ENCODE results near the gene ECM2.

Gene ECM2

GRCh38 chr9:92467511-92467910 lies 68.3 kb downstream of the ECM2 start:
- Histone ChIP-seq H3K4ac (ENCODE audit: low read length) (no peak overlapping the region), H3K27ac (replicated peaks; ENCODE audit: low read length) (no peak overlapping the region), H3K23ac (ENCODE audit: low read depth, low read length, poor library complexity) (no peak overlapping the region), H3K9me3 (replicated peaks in 1 of 2; ENCODE audit: control insufficient read depth in 2 of 2, insufficient read depth in 1 of 2, low read depth in 1 of 2, low read length in 2 of 2) (peaks cover 0 to 2% of the 10 kb centered on the region in 2 donors), H3K4me1 (ENCODE audit: control insufficient read depth in 2 of 2, insufficient read depth in 1 of 2, low read depth in 1 of 2, low read length in 2 of 2) (no peaks in the 10 kb centered on the region), H3K27me3 (ENCODE audit: control insufficient read depth in 3 of 3, insufficient read depth in 3 of 3, low read depth in 1 of 3, low read length in 3 of 3) (no peaks in the 10 kb centered on the region), H3K4me2 (ENCODE audit: insufficient read depth, low read length, poor library complexity, severe bottlenecking) (no peak overlapping the region), H3K9ac (ENCODE audit: low read depth, low read length, poor library complexity) (no peak overlapping the region), H3K79me1 (ENCODE audit: low read depth, low read length) (no peaks in the 10 kb centered on the region), H2AFZ (ENCODE audit: low read length) (no peak overlapping the region), H2BK5ac (ENCODE audit: low read length) (no peak overlapping the region), H3K36me3 (replicated peaks in 1 of 2; ENCODE audit: control insufficient read depth in 2 of 2, insufficient read depth in 2 of 2, low read length in 2 of 2) (no peaks in the 10 kb centered on the region), H2BK120ac (ENCODE audit: low read depth, low read length) (no peak overlapping the region), H2AK5ac (ENCODE audit: low read depth, low read length) (no peak overlapping the region), H2BK15ac (ENCODE audit: low read length) (no peak overlapping the region), H3K14ac (ENCODE audit: low read length) (no peak overlapping the region), H3K18ac (ENCODE audit: low read length) (no peak overlapping the region), H2BK12ac (ENCODE audit: low read length) (no peak overlapping the region), H4K8ac (ENCODE audit: low read depth, low read length) (no peak overlapping the region), H3K4me3 (ENCODE audit: low read length in 2 of 2) (no peak overlapping the region), H4K91ac (ENCODE audit: low read depth, low read length, poor library complexity) (no peak overlapping the region)
- DNase-seq (ENCODE audit: low spot score) = no peak
- no CpG with 5 or more reads among the region's 2 CpGs for WGBS, 2 donors (ENCODE audit: extremely low coverage in 2 of 2, insufficient read length in 2 of 2, insufficient replicate concordance in 1 of 2)

GRCh38 chr9:92467041-92467440 lies 68.7 kb downstream of the ECM2 start:
- Histone ChIP-seq H3K4me2 (ENCODE audit: insufficient read depth, low read length, poor library complexity, severe bottlenecking) (no peak overlapping the region), H3K9me3 (replicated peaks in 1 of 2; ENCODE audit: control insufficient read depth in 2 of 2, insufficient read depth in 1 of 2, low read depth in 1 of 2, low read length in 2 of 2) (peaks cover 0 to 2% of the 10 kb centered on the region in 2 donors), H3K4ac (ENCODE audit: low read length) (no peak overlapping the region), H3K27me3 (ENCODE audit: control insufficient read depth in 3 of 3, insufficient read depth in 3 of 3, low read depth in 1 of 3, low read length in 3 of 3) (no peaks in the 10 kb centered on the region), H3K79me1 (ENCODE audit: low read depth, low read length) (no peaks in the 10 kb centered on the region), H3K18ac (ENCODE audit: low read length) (no peak overlapping the region), H3K27ac (replicated peaks; ENCODE audit: low read length) (no peak overlapping the region), H2BK12ac (ENCODE audit: low read length) (no peak overlapping the region), H3K9ac (ENCODE audit: low read depth, low read length, poor library complexity) (no peak overlapping the region), H2AK5ac (ENCODE audit: low read depth, low read length) (no peak overlapping the region), H2BK120ac (ENCODE audit: low read depth, low read length) (no peak overlapping the region), H4K8ac (ENCODE audit: low read depth, low read length) (no peak overlapping the region), H3K36me3 (replicated peaks in 1 of 2; ENCODE audit: control insufficient read depth in 2 of 2, insufficient read depth in 2 of 2, low read length in 2 of 2) (no peaks in the 10 kb centered on the region), H3K4me1 (ENCODE audit: control insufficient read depth in 2 of 2, insufficient read depth in 1 of 2, low read depth in 1 of 2, low read length in 2 of 2) (no peaks in the 10 kb centered on the region), H2AFZ (ENCODE audit: low read length) (no peak overlapping the region), H3K23ac (ENCODE audit: low read depth, low read length, poor library complexity) (no peak overlapping the region), H3K4me3 (ENCODE audit: low read length in 2 of 2) (no peak overlapping the region), H4K91ac (ENCODE audit: low read depth, low read length, poor library complexity) (no peak overlapping the region), H2BK15ac (ENCODE audit: low read length) (no peak overlapping the region), H2BK5ac (ENCODE audit: low read length) (no peak overlapping the region), H3K14ac (ENCODE audit: low read length) (no peak overlapping the region)
- DNase-seq (ENCODE audit: low spot score) = no peak
- WGBS, 2 donors (ENCODE audit: extremely low coverage in 2 of 2, insufficient read length in 2 of 2, insufficient replicate concordance in 1 of 2) = no CpG with 5 or more reads among the region's 1 CpG

GRCh38 chr9:92463984-92464383 lies 71.8 kb downstream of the ECM2 start:
- no peaks in the 10 kb centered on the region for H3K79me1 ChIP-seq (ENCODE audit: low read depth, low read length)
- no peaks in the 10 kb centered on the region for H3K36me3 ChIP-seq (replicated peaks in 1 of 2; ENCODE audit: control insufficient read depth in 2 of 2, insufficient read depth in 2 of 2, low read length in 2 of 2)
- no peak overlapping the region for H2BK15ac ChIP-seq (ENCODE audit: low read length)
- H3K23ac ChIP-seq (ENCODE audit: low read depth, low read length, poor library complexity) = no peak overlapping the region
- H3K4me1 ChIP-seq (ENCODE audit: control insufficient read depth in 2 of 2, insufficient read depth in 1 of 2, low read depth in 1 of 2, low read length in 2 of 2) = no peaks in the 10 kb centered on the region
- no peak overlapping the region for H2BK12ac ChIP-seq (ENCODE audit: low read length)
- no peak overlapping the region for H4K8ac ChIP-seq (ENCODE audit: low read depth, low read length)
- no peak overlapping the region for H2AK5ac ChIP-seq (ENCODE audit: low read depth, low read length)
- H2BK5ac ChIP-seq (ENCODE audit: low read length) = no peak overlapping the region
- no peak overlapping the region for H3K27ac ChIP-seq (replicated peaks; ENCODE audit: low read length)
- no peak overlapping the region for H3K4me3 ChIP-seq (ENCODE audit: low read length in 2 of 2)
- no peaks in the 10 kb centered on the region for H3K27me3 ChIP-seq (ENCODE audit: control insufficient read depth in 3 of 3, insufficient read depth in 3 of 3, low read depth in 1 of 3, low read length in 3 of 3)
- H3K14ac ChIP-seq (ENCODE audit: low read length) = no peak overlapping the region
- H3K9me3 ChIP-seq (replicated peaks in 1 of 2; ENCODE audit: control insufficient read depth in 2 of 2, insufficient read depth in 1 of 2, low read depth in 1 of 2, low read length in 2 of 2) = peaks cover 0 to 2% of the 10 kb centered on the region in 2 donors
- no peak for DNase-seq (ENCODE audit: low spot score)
- H2BK120ac ChIP-seq (ENCODE audit: low read depth, low read length) = no peak overlapping the region
- H3K9ac ChIP-seq (ENCODE audit: low read depth, low read length, poor library complexity) = no peak overlapping the region
- H3K18ac ChIP-seq (ENCODE audit: low read length) = no peak overlapping the region
- no peak overlapping the region for H2AFZ ChIP-seq (ENCODE audit: low read length)
- H3K4ac ChIP-seq (ENCODE audit: low read length) = no peak overlapping the region
- no peak overlapping the region for H3K4me2 ChIP-seq (ENCODE audit: insufficient read depth, low read length, poor library complexity, severe bottlenecking)
- no peak overlapping the region for H4K91ac ChIP-seq (ENCODE audit: low read depth, low read length, poor library complexity)
- no CpG with 5 or more reads among the region's 3 CpGs for WGBS, 2 donors (ENCODE audit: extremely low coverage in 2 of 2, insufficient read length in 2 of 2, insufficient replicate concordance in 1 of 2)

- Histone ChIP-seq H3K18ac (ENCODE audit: low read length) (no peak overlapping the region), H2BK5ac (ENCODE audit: low read length) (no peak overlapping the region), H3K79me1 (ENCODE audit: low read depth, low read length) (no peaks in the 10 kb centered on the region), H4K91ac (ENCODE audit: low read depth, low read length, poor library complexity) (no peak overlapping the region), H4K8ac (ENCODE audit: low read depth, low read length) (no peak overlapping the region), H2AFZ (ENCODE audit: low read length) (no peak overlapping the region), H2BK15ac (ENCODE audit: low read length) (no peak overlapping the region), H3K9me3 (replicated peaks in 1 of 2; ENCODE audit: control insufficient read depth in 2 of 2, insufficient read depth in 1 of 2, low read depth in 1 of 2, low read length in 2 of 2) (peaks cover 0 to 2% of the 10 kb centered on the region in 2 donors), H2BK12ac (ENCODE audit: low read length) (no peak overlapping the region), H2BK120ac (ENCODE audit: low read depth, low read length) (no peak overlapping the region), H3K4me2 (ENCODE audit: insufficient read depth, low read length, poor library complexity, severe bottlenecking) (no peak overlapping the region), H3K14ac (ENCODE audit: low read length) (no peak overlapping the region), H3K23ac (ENCODE audit: low read depth, low read length, poor library complexity) (no peak overlapping the region), H3K9ac (ENCODE audit: low read depth, low read length, poor library complexity) (no peak overlapping the region), H3K36me3 (replicated peaks in 1 of 2; ENCODE audit: control insufficient read depth in 2 of 2, insufficient read depth in 2 of 2, low read length in 2 of 2) (no peaks in the 10 kb centered on the region), H3K27ac (replicated peaks; ENCODE audit: low read length) (no peak overlapping the region), H3K4me3 (ENCODE audit: low read length in 2 of 2) (no peak overlapping the region), H3K27me3 (ENCODE audit: control insufficient read depth in 3 of 3, insufficient read depth in 3 of 3, low read depth in 1 of 3, low read length in 3 of 3) (no peaks in the 10 kb centered on the region), H3K4me1 (ENCODE audit: control insufficient read depth in 2 of 2, insufficient read depth in 1 of 2, low read depth in 1 of 2, low read length in 2 of 2) (no peaks in the 10 kb centered on the region), H3K4ac (ENCODE audit: low read length) (no peak overlapping the region), H2AK5ac (ENCODE audit: low read depth, low read length) (no peak overlapping the region)
- no peak for DNase-seq (ENCODE audit: low spot score)
These were observed 72.4 kb downstream of the ECM2 start for GRCh38 chr9:92463387-92463786.

Measured in neuronal stem cell (in vitro differentiated cells).